T-helper 1 cell treated with Interleukin-12 subunit alpha and Interleukin-12 subunit beta and Interleukin-4 antibody, amounts not matched to agents 30 μg/mL and 1 μg/mL, for 36 hours (primary cell): ENCODE results near the gene JUP.

Experiments
- H3K27ac Mint-ChIP-seq: one replicate; pipeline ENCODE4 v1.8.0; 2021; ENCODE audit warnings: mild to moderate bottlenecking, mixed read lengths
- H3K27me3 Mint-ChIP-seq: one replicate; pipeline ENCODE4 v1.8.0; 2021; ENCODE audit warnings: low read depth, mixed read lengths
- H3K36me3 Mint-ChIP-seq: one replicate; pipeline ENCODE4 v1.8.0; 2021; ENCODE audit warnings: low read depth, mixed read lengths
- H3K4me1 Mint-ChIP-seq: one replicate; pipeline ENCODE4 v1.8.0; 2021; ENCODE audit warnings: low read depth, mixed read lengths
- H3K4me3 Mint-ChIP-seq: one replicate; pipeline ENCODE4 v1.8.0; 2021; ENCODE audit warnings: mild to moderate bottlenecking, moderate library complexity, mixed read lengths
- H3K9me3 Mint-ChIP-seq: one replicate; pipeline ENCODE4 v1.8.0; 2021; ENCODE audit warnings: mixed read lengths

JUP gene

DNA sequence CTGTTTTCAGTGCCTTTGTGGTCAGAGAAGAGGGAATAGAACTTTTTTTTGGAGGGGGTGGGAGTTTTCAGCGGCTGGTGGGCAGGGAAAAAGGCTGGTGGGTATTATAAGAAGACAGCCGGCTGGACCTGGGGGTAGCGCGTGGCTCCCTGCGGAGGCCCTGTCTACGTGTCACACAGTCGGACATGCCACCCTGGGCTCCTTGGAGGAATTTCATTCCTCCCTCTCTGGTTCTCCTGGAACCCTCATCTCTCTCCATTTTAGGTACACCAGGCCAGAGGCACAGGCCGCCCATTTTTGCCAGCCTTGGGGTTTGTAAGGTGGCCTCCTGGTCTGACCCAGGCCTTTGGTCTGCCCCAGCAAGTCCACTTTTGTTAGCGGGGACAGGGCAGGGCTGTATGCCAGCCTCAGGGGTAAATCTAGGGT is 27.2 kb upstream of the JUP start:
- Mint-ChIP-seq H3K36me3 (no peaks in the 10 kb centered on the region), H3K27ac (no peak overlapping the region), H3K27me3 (peaks cover 25% of the 10 kb centered on the region), H3K4me3 (peak overlapping the region; percentile 42), H3K4me1 (peaks cover 7% of the 10 kb centered on the region), H3K9me3 (no peaks in the 10 kb centered on the region)

- Mint-ChIP-seq H3K9me3 (no peaks in the 10 kb centered on the region), H3K36me3 (no peaks in the 10 kb centered on the region), H3K4me1 (peaks cover 7% of the 10 kb centered on the region), H3K27me3 (peaks cover 25% of the 10 kb centered on the region), H3K4me3 (peak overlapping the region; percentile 38), H3K27ac (no peak overlapping the region)
These were observed 26.7 kb upstream of the JUP start for GRCh38 chr17:41813152-41813680.

GRCh38 chr17:41812381-41813151 is 26.1 kb upstream of the JUP start, which contains the start of gene FKBP10:
Gene FKBP10, plus strand, starts transcription at chr17:41813004. Its CDS starts 31 bp downstream, at chr17:41813035.
- Mint-ChIP-seq H3K27me3 (peaks cover 25% of the 10 kb centered on the region), H3K9me3 (no peaks in the 10 kb centered on the region), H3K36me3 (no peaks in the 10 kb centered on the region), H3K4me3 (peak within 1 kb of the TSS; percentile 89), H3K27ac (peak within 1 kb of the TSS; percentile 60), H3K4me1 (peaks cover 7% of the 10 kb centered on the region)

DNA sequence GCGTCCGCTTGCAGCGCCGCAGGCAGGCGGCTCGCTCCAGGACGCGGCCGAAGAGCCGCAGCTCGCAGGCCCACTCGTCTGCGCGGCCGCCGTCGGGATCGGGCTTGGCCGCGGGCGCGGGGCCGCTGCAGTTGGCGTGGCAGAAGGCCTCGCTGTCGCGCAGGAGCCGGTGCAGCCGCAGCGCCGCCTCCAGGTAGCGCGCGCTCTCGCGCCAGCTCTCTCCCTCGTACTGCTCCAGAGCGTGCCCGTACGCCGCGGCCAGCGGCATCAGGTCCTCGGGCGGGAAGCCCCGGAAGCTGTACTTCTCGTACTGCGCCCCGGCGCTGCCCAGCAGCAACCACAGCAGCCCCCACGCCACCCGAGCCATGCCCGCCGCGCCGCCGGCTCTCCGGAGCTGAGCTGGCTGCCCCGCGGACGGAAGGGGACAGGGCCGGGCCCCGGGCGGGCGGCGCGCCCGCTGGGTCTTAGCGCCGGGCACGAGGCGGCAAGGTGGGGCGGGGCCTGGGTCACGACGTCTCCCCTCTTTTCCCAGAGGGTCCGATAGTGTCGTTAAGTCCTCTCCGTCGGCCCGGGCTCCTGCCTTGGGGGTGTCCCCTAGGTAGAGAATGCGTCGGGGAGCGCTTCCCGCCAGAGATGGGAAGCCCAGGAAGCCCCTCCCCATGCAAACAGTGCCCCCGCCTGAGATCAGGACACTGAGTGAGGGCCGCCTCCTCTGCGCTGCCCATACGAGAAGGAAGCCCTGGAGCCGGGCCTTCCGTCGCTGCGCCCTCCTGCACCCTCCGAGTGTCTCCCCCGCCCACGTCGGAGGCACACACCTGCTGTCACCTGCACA is 25.3 kb upstream of the JUP start, which contains the start of gene P3H4:
Gene P3H4 (minus strand): TSS at position 401 of the 832 bp plus-strand sequence. CDS start 34 bp downstream, at position 367.
- H3K9me3 Mint-ChIP-seq: no peaks in the 10 kb centered on the region
- H3K27ac Mint-ChIP-seq: peak within 1 kb of the TSS; percentile 60
- H3K4me3 Mint-ChIP-seq: peak within 1 kb of the TSS; percentile 89
- H3K36me3 Mint-ChIP-seq: no peaks in the 10 kb centered on the region
- H3K4me1 Mint-ChIP-seq: peaks cover 7% of the 10 kb centered on the region
- H3K27me3 Mint-ChIP-seq: peaks cover 25% of the 10 kb centered on the region

- H3K9me3 Mint-ChIP-seq: no peaks in the 10 kb centered on the region
- H3K27ac Mint-ChIP-seq: no peak overlapping the region
- H3K36me3 Mint-ChIP-seq: no peaks in the 10 kb centered on the region
- H3K4me3 Mint-ChIP-seq: peak overlapping the region; percentile 53
- peaks cover 7% of the 10 kb centered on the region for H3K4me1 Mint-ChIP-seq
- H3K27me3 Mint-ChIP-seq: peaks cover 25% of the 10 kb centered on the region
These were observed 24.4 kb upstream of the JUP start for GRCh38 chr17:41810659-41811548.

DNA sequence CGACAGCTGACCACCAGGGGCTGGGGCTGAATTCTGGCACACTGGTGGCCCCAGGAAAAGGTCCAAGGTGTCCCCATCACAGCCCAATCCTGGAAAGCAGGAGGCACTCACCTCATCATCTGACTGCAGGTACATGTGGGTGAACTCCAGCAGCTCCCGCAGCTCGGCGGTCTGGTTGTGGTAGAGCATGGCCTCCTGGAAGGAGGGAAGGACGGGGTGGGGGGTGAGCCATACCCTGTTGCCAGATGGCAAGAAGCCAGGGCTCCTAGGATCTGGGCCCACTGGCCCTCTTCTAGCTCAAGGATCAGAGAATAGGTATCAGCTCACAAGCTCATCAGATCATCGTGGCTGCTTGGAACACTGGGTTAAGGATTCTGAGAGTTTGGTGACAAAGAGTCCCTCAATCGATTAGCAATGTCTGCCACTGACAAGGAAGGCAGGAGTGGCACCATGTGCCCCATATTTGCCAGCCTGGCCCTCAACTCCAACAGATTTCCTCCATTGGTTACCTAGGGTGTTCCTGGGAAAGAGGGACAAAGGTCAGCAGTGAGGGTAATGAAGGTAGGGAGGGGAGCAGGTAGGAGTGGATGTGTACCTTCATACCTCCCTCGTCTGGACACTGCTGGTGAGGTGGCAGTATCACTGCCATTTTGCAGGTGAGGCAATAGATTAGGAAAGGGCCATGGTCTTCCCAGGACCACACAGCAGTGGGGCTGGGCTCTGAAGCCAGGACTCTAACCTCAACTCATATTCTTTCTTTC is 20.4 kb upstream of the JUP start:
- H3K36me3 Mint-ChIP-seq: no peaks in the 10 kb centered on the region
- peaks cover 4% of the 10 kb centered on the region for H3K4me1 Mint-ChIP-seq
- peaks cover 12% of the 10 kb centered on the region for H3K27me3 Mint-ChIP-seq
- H3K4me3 Mint-ChIP-seq: no peak overlapping the region
- no peaks in the 10 kb centered on the region for H3K9me3 Mint-ChIP-seq
- no peak overlapping the region for H3K27ac Mint-ChIP-seq

DNA sequence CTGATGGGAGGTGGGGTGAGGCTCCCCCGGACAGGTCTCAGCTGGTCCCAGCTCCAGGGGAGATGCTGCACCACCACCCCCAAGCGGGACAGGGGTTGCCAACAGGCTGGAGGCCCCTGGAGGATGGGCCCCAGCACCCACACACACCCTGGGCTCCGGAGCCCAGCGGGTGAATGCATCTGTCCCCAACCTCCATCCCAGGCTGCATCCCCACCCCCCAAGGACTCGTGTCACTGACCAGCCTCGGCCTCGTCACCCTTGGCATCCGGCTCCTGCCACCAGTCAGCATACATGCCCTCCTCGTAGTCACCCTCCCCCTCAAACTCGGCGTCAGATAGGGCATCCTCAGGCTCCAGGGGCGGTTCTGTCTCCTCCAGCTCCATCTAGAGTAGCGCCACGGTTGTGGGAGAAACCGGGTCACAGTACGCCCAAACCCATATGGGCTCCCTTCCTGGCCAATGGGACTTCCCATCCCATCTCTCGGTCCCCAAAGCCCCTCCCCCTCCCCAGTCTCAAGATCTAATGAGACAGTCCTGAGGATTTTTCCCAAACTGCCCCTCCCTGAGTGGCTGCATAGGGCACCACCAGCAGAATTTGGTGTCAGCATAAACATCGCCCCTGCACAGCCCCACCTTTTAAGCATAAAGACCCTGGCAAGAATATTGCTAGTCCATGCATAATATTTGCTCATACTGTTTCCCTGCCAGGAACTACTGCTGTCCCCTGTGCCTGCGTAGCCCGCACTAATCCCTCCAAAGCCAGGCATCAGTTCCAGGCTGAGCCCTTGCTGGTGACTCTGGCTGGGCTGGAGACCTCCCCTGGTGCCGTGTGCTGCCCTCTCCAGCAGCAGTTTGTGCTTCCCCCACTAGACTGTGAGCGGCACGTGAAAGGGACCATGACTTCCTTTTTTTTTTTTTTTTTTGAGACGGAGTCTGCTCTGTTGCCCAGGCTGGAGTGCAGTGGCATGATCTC is 16.8 kb upstream of the JUP start:
- no peak overlapping the region for H3K4me3 Mint-ChIP-seq
- no peaks in the 10 kb centered on the region for H3K27me3 Mint-ChIP-seq
- peaks cover 3% of the 10 kb centered on the region for H3K4me1 Mint-ChIP-seq
- no peaks in the 10 kb centered on the region for H3K36me3 Mint-ChIP-seq
- no peaks in the 10 kb centered on the region for H3K9me3 Mint-ChIP-seq
- H3K27ac Mint-ChIP-seq: no peak overlapping the region

DNA sequence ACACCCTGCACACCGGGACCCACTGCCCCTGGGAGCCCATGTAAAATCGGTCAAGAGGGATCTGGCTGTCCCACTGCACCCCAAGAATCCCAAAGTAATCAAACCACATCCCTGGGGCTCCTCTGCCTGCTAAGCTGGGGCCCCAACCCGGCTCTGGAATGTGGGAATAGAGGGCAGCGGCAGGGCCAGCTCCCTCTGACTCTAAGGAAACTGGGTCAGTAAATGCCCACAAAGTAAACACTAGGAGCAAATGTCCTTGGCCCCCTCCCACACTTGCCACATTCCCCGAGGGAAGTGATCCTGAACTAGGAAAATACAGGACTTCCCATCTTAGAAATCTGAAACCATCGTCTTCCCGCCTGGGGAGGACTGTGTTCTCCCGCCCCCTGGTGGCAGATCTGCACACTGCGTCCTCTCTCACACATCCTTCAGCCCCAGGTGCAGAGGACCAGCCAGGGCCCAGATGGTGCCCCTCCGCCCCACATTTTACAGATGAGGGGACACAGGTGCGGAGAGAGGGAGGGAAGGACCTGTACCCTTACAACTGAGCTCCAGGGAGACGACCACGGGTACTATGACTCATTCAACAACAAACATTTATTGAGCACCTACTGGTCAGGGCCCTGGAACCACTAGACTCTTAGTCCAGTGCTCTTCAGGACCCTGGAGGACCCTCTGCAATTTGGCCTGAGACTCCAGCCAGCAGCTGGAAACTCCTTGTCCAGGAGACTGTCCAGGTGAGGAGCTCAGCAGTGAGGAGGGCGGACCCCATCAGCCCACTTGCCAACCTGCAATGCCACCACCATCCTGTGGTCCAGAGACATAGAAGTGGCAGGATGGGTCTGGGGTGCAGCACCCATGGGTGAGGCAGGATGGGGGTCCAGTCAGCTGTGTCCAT is 15.1 kb upstream of the JUP start:
- H3K27ac Mint-ChIP-seq: no peak overlapping the region
- H3K36me3 Mint-ChIP-seq: no peaks in the 10 kb centered on the region
- H3K4me3 Mint-ChIP-seq: no peak overlapping the region

DNA sequence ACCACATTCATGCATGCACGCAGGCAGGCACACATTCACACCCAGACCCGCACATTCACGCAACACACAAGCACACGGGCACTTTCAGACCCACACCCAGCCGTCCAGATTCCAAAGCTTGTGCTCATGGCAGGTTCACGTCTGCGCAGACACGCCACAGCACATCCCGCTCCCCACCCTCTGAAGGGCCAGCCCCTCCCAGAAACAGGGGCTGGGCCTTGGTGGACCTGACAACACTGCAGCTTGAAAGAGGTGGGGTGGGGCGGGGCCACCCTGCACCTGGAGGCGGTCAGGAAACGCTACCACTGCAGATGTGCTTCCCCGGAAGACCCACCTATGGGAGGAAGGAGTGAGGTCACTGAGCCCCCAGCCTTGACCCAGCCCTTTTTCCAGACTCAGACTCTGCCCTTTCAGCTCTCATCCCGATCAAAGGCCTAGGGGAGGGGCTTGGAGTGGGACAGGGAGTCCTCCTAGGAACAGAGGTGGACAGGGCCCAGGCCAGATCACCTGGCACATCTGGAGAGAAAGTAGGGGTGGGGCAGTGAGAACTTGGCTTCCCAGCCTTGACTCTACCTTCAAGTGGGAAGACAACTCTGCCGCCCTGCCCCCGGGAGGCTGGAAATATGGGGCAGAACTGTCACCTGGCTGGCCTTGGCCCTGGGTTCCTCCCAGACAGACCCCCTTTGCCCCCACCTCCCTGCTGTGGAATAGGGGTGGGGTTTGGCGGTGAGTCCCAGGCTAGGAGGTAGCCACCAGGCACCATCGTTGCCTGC is 14.3 kb upstream of the JUP start:
- no peaks in the 10 kb centered on the region for H3K9me3 Mint-ChIP-seq
- no peak overlapping the region for H3K27ac Mint-ChIP-seq
- no peak overlapping the region for H3K4me3 Mint-ChIP-seq
- no peaks in the 10 kb centered on the region for H3K27me3 Mint-ChIP-seq
- H3K4me1 Mint-ChIP-seq: peaks cover 3% of the 10 kb centered on the region
- H3K36me3 Mint-ChIP-seq: no peaks in the 10 kb centered on the region

More for the DNA sequence above, 15.1 kb upstream of the JUP start:
- peaks cover 3% of the 10 kb centered on the region for H3K4me1 Mint-ChIP-seq
- no peaks in the 10 kb centered on the region for H3K27me3 Mint-ChIP-seq
- H3K9me3 Mint-ChIP-seq: no peaks in the 10 kb centered on the region

- H3K27me3 Mint-ChIP-seq: no peaks in the 10 kb centered on the region
- H3K4me1 Mint-ChIP-seq: peaks cover 3% of the 10 kb centered on the region
- no peak overlapping the region for H3K4me3 Mint-ChIP-seq
- H3K27ac Mint-ChIP-seq: no peak overlapping the region
- H3K9me3 Mint-ChIP-seq: no peaks in the 10 kb centered on the region
- H3K36me3 Mint-ChIP-seq: no peaks in the 10 kb centered on the region
These were observed 12.9 kb upstream of the JUP start for GRCh38 chr17:41799366-41799765.

GRCh38 chr17:41797377-41797776 is 10.9 kb upstream of the JUP start:
- no peak overlapping the region for H3K27ac Mint-ChIP-seq
- no peak overlapping the region for H3K4me3 Mint-ChIP-seq
- no peaks in the 10 kb centered on the region for H3K9me3 Mint-ChIP-seq
- H3K36me3 Mint-ChIP-seq: no peaks in the 10 kb centered on the region
- no peaks in the 10 kb centered on the region for H3K27me3 Mint-ChIP-seq
- peaks cover 5% of the 10 kb centered on the region for H3K4me1 Mint-ChIP-seq
